Right lobe of liver (tissue), 6 donors: ENCODE data around the gene TEDC1. TPM values are rescaled to one million over a fixed set of nuclear protein-coding genes. Genes with fewer than 3 reads are reported as not detected.
A peak's percentile ranks its signal among the peaks of the same experiment; 100 is the strongest.

Experiments used
- ATAC-seq, 4 donors: fragments of 200-7000 bp; cut with Tn5 transposase; one replicate each; pipeline ENCODE4 v1.9.1; 2020; ENCODE audit warnings: mild to moderate bottlenecking in 4 of 4, moderate library complexity in 4 of 4
- DNase-seq, 3 donors: peaks; one replicate each; pipeline ENCODE4 v3.0.0-alpha.2; 2020
- H3K27ac ChIP-seq, 3 donors: fragments of 200-600 bp; one replicate each; pipeline ENCODE4 v1.8.0; 2022
- H3K27me3 ChIP-seq, 2 donors: fragments of 200-600 bp; one replicate each; pipeline ENCODE4 v1.8.0; 2022
- H3K36me3 ChIP-seq, 4 donors: fragments of 200-600 bp; sonication (generic) in 1 of 4; one replicate each; pipeline versions ENCODE4 v1.5.1 to v1.8.0; 2017 to 2022; ENCODE audit warnings: control low read depth in 1 of 4
- H3K4me1 ChIP-seq, 4 donors: fragments of 200-600 bp; sonication (generic) in 1 of 4; one replicate each; pipeline versions ENCODE4 v1.5.1 to v1.8.0; 2017 to 2022; ENCODE audit warnings: control low read depth in 1 of 4
- H3K4me3 ChIP-seq, 3 donors: fragments of 200-600 bp; one replicate each; pipeline ENCODE4 v1.8.0; 2022
- H3K9me3 ChIP-seq, 4 donors: fragments of 200-600 bp; sonication (generic) in 1 of 4; one replicate each; pipeline versions ENCODE4 v1.5.1 to v1.8.0; 2017 to 2022; ENCODE audit warnings: control low read depth in 1 of 4
- POLR2A ChIP-seq: fragments of 450-650 bp; IDR thresholded peaks from one replicate; pipeline ENCODE4 v1.6.1; 2017; ENCODE audit warnings: antibody characterized with exemption, mild to moderate bottlenecking
- whole genome bisulfite sequencing: methylation state at CpG from one replicate; pipeline ENCODE4 v1.1.6; 2018; ENCODE audit warnings: low coverage, low lambda C conversion rate; ENCODE audit not compliant: insufficient coverage; ENCODE audit errors: missing lambda C conversion rate; 5-methylcytosine and 5-hydroxymethylcytosine counted together
- intact Hi-C, 2 donors: fragments of 100-400 bp; cut with DNase I; formaldehyde crosslinking; loops; one replicate each; pipeline versions ENCODE4 v1.11.2 to v1.14.1; 2022
- total RNA-seq, 6 experiments: library from RNA; depleted of rRNA in 2 of 6; stranded (reverse); fragments of >200 nt in 2 of 6; fragmentation: NEBNext Ultra II Directional in 3 of 6; extraction: Animal tissue kit (Norgen Biotek cat#: 25700) in 3 of 6; gene quantifications; one replicate each; pipeline versions ENCODE4 v1.1.0 to v1.2.4, GENCODE V29; 2016 to 2023
- TF ChIP-seq, protein P1 (sequence below), 4 donors: fragments of 200-600 bp in 3 of 4; fragments of 450-650 bp in 1 of 4; IDR thresholded peaks; one replicate each; pipeline versions ENCODE4 v1.5.1 to v1.8.0; 2016 to 2022; ENCODE audit warnings: antibody characterized with exemption in 4 of 4, mild to moderate bottlenecking in 2 of 4
- donor health status: DM: no; HTN: yes; CAD: no.
- donor health status: DM: no; HTN: no; CAD: no.
- donor health status: DM: no; HTN: no; CAD: no.
- donor health status: DM: no; HTN: yes; CAD: no.
- donor health status: DM: no; HTN: yes; CAD: no.

TEDC1 gene
- total RNA-seq, 6 experiments from 2014 or later, result 2.2 to 8.1 (median 3.9) TPM

DNA sequence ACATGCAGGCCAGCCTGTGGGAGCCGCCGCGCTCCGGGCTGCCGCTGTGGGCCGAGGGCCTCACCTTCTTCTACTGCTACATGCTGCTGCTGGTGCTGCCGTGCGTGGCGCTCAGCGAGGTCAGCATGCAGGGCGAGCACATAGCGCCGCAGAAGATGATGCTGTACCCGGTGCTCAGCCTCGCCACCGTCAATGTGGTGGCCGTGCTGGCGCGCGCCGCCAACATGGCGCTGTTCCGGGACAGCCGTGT, 38.2 kb downstream of the TEDC1 start:
- Histone ChIP-seq H3K9me3 (no peaks in the 10 kb centered on the region), H3K27me3 (no peaks in the 10 kb centered on the region), H3K27ac (no peak overlapping the region), H3K4me3 (peak overlapping the region in 2 of 3 donors; percentile 11 to 69), H3K36me3 (no peaks in the 10 kb centered on the region), H3K4me1 (peaks cover 0 to 17% (median 0%) of the 10 kb centered on the region in 4 donors)
- intact Hi-C loops, result loop anchor here in 1 of 2 donors (10.0 kb wide), 1 partner anchor 154 kb away; no protein-coding TSS in a partner anchor
- TF ChIP-seq, protein P1, sequence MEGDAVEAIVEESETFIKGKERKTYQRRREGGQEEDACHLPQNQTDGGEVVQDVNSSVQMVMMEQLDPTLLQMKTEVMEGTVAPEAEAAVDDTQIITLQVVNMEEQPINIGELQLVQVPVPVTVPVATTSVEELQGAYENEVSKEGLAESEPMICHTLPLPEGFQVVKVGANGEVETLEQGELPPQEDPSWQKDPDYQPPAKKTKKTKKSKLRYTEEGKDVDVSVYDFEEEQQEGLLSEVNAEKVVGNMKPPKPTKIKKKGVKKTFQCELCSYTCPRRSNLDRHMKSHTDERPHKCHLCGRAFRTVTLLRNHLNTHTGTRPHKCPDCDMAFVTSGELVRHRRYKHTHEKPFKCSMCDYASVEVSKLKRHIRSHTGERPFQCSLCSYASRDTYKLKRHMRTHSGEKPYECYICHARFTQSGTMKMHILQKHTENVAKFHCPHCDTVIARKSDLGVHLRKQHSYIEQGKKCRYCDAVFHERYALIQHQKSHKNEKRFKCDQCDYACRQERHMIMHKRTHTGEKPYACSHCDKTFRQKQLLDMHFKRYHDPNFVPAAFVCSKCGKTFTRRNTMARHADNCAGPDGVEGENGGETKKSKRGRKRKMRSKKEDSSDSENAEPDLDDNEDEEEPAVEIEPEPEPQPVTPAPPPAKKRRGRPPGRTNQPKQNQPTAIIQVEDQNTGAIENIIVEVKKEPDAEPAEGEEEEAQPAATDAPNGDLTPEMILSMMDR (IDR thresholded peaks at IDR 0.05), result no peak
- TF ChIP-seq POLR2A, result no peak
- ATAC-seq (no peak), DNase-seq (peak in 2 of 3 donors; percentile 26 to 46)
- 66% methylated on average over 10 of the region's 24 CpGs for WGBS

DNA sequence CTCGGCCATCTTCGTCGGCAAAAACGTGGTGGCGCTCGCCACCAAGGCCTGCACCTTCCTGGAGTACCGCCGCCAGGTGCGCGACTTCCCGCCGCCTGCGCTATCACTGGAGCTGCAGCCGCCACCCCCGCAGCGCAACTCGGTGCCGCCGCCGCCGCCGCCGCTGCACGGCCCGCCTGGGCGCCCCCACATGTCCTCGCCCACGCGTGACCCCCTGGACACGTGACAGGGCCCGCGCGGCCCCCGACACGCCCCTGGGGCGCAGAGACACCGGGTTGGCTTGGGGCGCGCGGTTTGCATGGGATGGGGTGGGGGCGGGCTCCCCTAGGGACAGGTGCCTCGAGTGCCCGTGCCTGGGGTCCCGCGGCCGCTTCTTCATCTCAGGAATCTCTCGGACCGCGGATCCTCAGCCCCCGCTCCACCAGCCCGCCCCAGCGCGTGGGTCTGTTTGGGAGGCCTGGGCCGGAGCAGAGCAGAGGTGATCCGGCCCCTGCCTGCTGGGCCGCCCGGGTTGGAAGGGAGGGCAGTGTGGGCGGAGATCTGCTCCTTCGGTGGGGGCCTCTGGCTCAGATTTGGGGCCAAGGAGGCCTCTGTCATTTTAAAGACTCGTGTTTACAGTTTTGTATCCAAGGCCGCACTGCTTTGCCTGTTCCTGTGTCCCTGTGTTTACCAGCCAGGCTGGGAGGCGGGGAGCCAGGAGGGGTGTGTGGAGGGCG, 38.7 kb downstream of the TEDC1 start:
- peak overlapping the region in 1 of 3 donors; percentile 11 for H3K4me3 ChIP-seq
- ATAC-seq (peak in 2 of 4 donors; percentile 9 to 17), DNase-seq (peak in 1 of 3 donors; percentile 40)
- WGBS, result 73% methylated on average over 10 of the region's 63 CpGs
- H3K27ac ChIP-seq, result no peak overlapping the region
- intact Hi-C loops, result loop anchor here (5.0 to 10.0 kb wide), 2 partner anchors 155 to 162 kb away; no protein-coding TSS in a partner anchor
- H3K36me3 ChIP-seq, result no peaks in the 10 kb centered on the region
- no peaks in the 10 kb centered on the region for H3K9me3 ChIP-seq
- TF ChIP-seq POLR2A, result no peak
- TF ChIP-seq, protein P1 (IDR thresholded peaks at IDR 0.05), result no peak
- no peaks in the 10 kb centered on the region for H3K27me3 ChIP-seq
- H3K4me1 ChIP-seq, result peaks cover 0 to 17% (median 0%) of the 10 kb centered on the region in 4 donors

DNA sequence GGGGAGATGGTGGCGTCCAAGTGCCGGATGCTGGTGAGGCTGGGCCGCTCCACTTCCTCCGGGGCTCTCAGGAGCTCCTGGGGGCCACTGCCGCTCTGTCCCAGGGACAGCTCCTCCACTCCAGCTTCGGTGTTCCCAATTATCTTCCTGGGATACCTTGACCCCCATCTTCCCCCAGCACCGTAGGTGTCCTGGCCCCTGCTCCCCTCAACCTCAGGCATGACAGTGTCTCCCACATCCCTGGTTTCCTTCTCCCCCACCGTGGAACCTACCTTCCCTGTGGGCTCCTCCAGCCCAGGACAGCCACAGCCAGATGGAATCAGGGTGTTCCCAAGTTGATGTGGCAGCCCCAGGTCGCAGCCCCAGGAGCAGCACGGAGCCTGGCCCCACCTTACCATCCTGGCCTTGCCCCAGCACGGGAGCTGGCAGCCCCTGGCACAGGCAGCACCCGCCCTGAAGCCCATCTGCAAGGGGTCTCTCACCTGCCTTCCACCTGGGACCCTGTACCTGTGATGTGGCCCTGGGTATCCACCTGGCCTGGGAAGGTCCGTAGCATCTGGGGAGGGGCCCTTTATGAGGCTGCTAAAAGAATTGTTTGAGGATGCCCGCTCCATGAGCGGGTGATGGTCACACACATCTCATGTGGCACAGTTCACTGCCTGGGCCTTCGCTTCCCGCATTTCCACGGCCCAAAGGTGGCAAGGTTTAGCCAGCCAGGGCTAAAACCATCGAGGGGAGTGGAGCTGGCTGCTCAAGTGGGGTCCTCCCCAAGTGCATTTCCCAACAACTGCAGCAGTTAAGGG, 39.4 kb downstream of the TEDC1 start:
- no peaks in the 10 kb centered on the region for H3K36me3 ChIP-seq
- intact Hi-C loops, result loop anchor here in 1 of 2 donors (5.0 kb wide), 1 partner anchor 163 kb away; no protein-coding TSS in a partner anchor
- no peak overlapping the region for H3K4me3 ChIP-seq
- H3K4me1 ChIP-seq, result peaks cover 0 to 17% (median 0%) of the 10 kb centered on the region in 4 donors
- H3K27me3 ChIP-seq, result no peaks in the 10 kb centered on the region
- peak in 1 of 4 donors; percentile 7 for ATAC-seq
- H3K27ac ChIP-seq, result no peak overlapping the region
- no peaks in the 10 kb centered on the region for H3K9me3 ChIP-seq
- no peak for DNase-seq
- WGBS, result 70% methylated on average over 4 of the region's 19 CpGs
- no peak for TF ChIP-seq POLR2A
- TF ChIP-seq, protein P1 (IDR thresholded peaks at IDR 0.05), result no peak

DNA sequence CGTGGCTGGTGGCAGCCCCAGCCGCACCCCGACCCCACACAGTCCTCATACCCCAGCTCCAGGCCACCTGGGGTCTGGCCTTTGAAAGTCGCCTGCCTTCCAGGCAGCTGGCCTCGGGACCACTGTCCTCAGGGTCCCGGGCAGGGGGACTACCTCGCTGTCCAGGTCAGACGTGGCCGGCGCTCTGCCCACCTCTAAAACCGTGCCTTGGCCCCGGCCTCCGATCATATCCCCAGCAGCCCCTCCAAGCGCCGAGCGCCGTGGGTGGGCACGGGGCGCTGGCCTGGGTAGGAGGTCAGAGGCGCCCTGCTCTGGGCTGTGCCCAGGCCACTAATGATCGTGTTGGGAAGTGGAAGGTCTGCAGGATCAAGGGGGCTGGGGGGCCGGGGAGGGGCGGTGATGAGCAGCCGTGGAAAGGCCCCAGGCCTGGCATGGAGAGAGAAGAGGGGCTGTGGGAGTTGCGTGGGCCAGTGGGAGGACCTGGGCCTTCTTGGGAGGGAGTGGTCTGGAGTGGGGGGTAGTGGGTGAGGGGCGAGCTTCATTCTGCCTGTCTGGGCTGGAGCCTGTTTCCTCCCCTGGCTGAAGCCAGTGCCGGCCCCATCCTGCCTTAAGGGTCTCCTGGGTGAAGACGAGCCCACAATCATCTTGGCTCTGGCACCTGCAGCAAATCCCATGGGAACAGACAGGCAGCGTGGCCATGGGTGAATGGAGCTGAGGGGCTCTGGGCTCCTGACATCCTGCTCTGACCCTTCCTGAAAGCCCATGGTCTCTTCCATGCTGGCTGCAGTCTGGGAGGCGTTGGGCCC, 40.2 kb downstream of the TEDC1 start:
- no peaks in the 10 kb centered on the region for H3K36me3 ChIP-seq
- H3K27me3 ChIP-seq, result no peaks in the 10 kb centered on the region
- TF ChIP-seq, protein P1 (IDR thresholded peaks at IDR 0.05), result no peak
- no peak for TF ChIP-seq POLR2A
- peaks cover 0 to 17% (median 0%) of the 10 kb centered on the region in 4 donors for H3K4me1 ChIP-seq
- 93% methylated on average over 3 of the region's 30 CpGs for WGBS
- DNase-seq (no peak), ATAC-seq (no peak)
- H3K4me3 ChIP-seq, result no peak overlapping the region
- no peak overlapping the region for H3K27ac ChIP-seq
- no peaks in the 10 kb centered on the region for H3K9me3 ChIP-seq
- intact Hi-C loops, result loop anchor here in 1 of 2 donors (5.0 kb wide), 1 partner anchor 164 kb away; no protein-coding TSS in a partner anchor
